Astrocyte (in vitro differentiated cells and primary cell): ENCODE measurements around the gene ZBTB38. TPM values are rescaled to one million over a fixed set of nuclear protein-coding genes. Genes with fewer than 3 reads are reported as not detected.

ENCODE experiments used
- DNase-seq: peaks from one replicate; pipeline ENCODE4 v3.0.0-alpha.2; 2010; ENCODE audit warnings: low read depth
- FAIRE-seq: peaks from 2 replicates; lab custom pipeline; 2011; peaks lifted over from hg19 to GRCh38; lab: Jason Lieb, UNC
- H2AFZ ChIP-seq: 2 replicates; pipeline ENCODE4 v1.6.0; 2012; ENCODE audit warnings: low read depth, low read length, inconsistent platforms
- H3K27ac ChIP-seq: 2 replicates; pipeline ENCODE4 v1.5.1; 2011; ENCODE audit warnings: low read depth, low read length, inconsistent platforms
- H3K27me3 ChIP-seq: 2 replicates; pipeline ENCODE4 v1.6.0; 2011; ENCODE audit warnings: low read length, inconsistent platforms; ENCODE audit not compliant: insufficient read depth
- H3K36me3 ChIP-seq: 2 replicates; pipeline ENCODE4 v1.5.1; 2011; ENCODE audit warnings: low read length, inconsistent platforms; ENCODE audit not compliant: insufficient read depth
- H3K4me1 ChIP-seq: 2 replicates; pipeline ENCODE4 v1.5.1; 2011; ENCODE audit warnings: low read length, inconsistent platforms; ENCODE audit not compliant: insufficient read depth
- H3K4me2 ChIP-seq: 2 replicates; pipeline ENCODE4 v1.6.0; 2012; ENCODE audit warnings: low read length, inconsistent platforms
- H3K4me3 ChIP-seq: 2 replicates; pipeline ENCODE4 v1.5.1; 2011; ENCODE audit warnings: low read depth, mild to moderate bottlenecking, low read length, inconsistent platforms; ENCODE audit not compliant: insufficient read depth
- H3K79me2 ChIP-seq: 2 replicates; pipeline ENCODE4 v1.6.0; 2012; ENCODE audit warnings: mild to moderate bottlenecking, low read length, inconsistent platforms; ENCODE audit not compliant: insufficient read depth
- H3K9ac ChIP-seq: 2 replicates; pipeline ENCODE4 v1.6.0; 2012; ENCODE audit warnings: mild to moderate bottlenecking, low read length, inconsistent platforms
- H3K9me3 ChIP-seq: 2 replicates; pipeline ENCODE4 v1.5.1; 2012; ENCODE audit warnings: low read depth, mild to moderate bottlenecking, low read length, inconsistent platforms; ENCODE audit not compliant: insufficient read depth
- H4K20me1 ChIP-seq: 2 replicates; pipeline ENCODE4 v1.6.0; 2012; ENCODE audit warnings: low read length, inconsistent platforms; ENCODE audit not compliant: insufficient read depth
- H3K27ac Mint-ChIP-seq: one replicate; pipeline ENCODE4 v1.8.0; 2021; ENCODE audit warnings: mild to moderate bottlenecking, mixed read lengths; ENCODE audit not compliant: unreplicated experiment
- H3K27me3 Mint-ChIP-seq: one replicate; pipeline ENCODE4 v1.8.0; 2021; ENCODE audit warnings: low read depth, mixed read lengths; ENCODE audit not compliant: unreplicated experiment
- H3K36me3 Mint-ChIP-seq: one replicate; pipeline ENCODE4 v1.8.0; 2021; ENCODE audit warnings: low read depth, mixed read lengths; ENCODE audit not compliant: unreplicated experiment
- H3K4me1 Mint-ChIP-seq: one replicate; pipeline ENCODE4 v1.8.0; 2021; ENCODE audit warnings: low read depth, mixed read lengths; ENCODE audit not compliant: unreplicated experiment
- H3K4me3 Mint-ChIP-seq: one replicate; pipeline ENCODE4 v1.8.0; 2021; ENCODE audit warnings: mild to moderate bottlenecking, moderate library complexity, mixed read lengths; ENCODE audit not compliant: unreplicated experiment
- H3K9me3 Mint-ChIP-seq: one replicate; pipeline ENCODE4 v1.8.0; 2021; ENCODE audit warnings: mild to moderate bottlenecking, mixed read lengths; ENCODE audit not compliant: unreplicated experiment
- EZH2 ChIP-seq: IDR thresholded peaks from 2 replicates; pipeline ENCODE4 v1.6.1; 2012; ENCODE audit warnings: mild to moderate bottlenecking, low read length, inconsistent platforms; ENCODE audit not compliant: insufficient read depth
- total RNA-seq: library from RNA; stranded (reverse); gene quantifications from 2 replicates; pipeline ENCODE4 v1.2.1, GENCODE V29; 2021
- TF ChIP-seq, protein P1 (sequence below): IDR thresholded peaks from 2 replicates; pipeline ENCODE4 v1.5.1; 2011; ENCODE audit warnings: low read depth, mild to moderate bottlenecking, inconsistent platforms, low read length, moderate library complexity; ENCODE audit not compliant: insufficient read depth

Gene ZBTB38
- total RNA-seq, 1 donor from 2014 or later = 57.6 TPM

DNA sequence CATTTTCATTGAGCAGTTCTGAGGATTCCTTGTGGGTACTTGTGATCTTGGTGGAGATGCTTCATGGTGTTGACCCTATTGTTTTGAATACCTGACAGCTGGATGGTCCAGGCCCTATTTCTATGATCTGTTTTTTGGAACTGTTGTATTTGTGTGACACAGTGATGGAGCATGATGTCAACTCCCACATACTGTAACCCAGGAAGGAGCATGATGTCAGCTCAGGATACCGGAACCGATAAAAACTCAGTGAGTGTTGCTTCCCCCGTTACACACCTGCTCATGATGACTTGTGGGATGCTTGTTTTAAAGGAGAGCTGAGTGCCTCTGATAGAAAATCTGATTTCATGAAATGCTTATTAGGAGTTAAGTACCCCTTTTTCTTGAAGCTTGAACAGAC, 45.1 kb downstream of the ZBTB38 start:
- Mint-ChIP-seq H3K36me3 (peaks cover 35% of the 10 kb centered on the region), H3K27me3 (no peaks in the 10 kb centered on the region), H3K4me1 (peaks cover 38% of the 10 kb centered on the region), H3K4me3 (no peak overlapping the region), H3K9me3 (no peaks in the 10 kb centered on the region), H3K27ac (no peak overlapping the region)
- no peaks in the 10 kb centered on the region for H3K27me3 ChIP-seq
- FAIRE-seq (no peak), DNase-seq (no peak)
- no peak overlapping the region for H3K4me3 ChIP-seq
- peak overlapping the region; percentile 81 for H3K9ac ChIP-seq
- H3K4me2 ChIP-seq = peak overlapping the region; percentile 72
- H4K20me1 ChIP-seq = no peaks in the 10 kb centered on the region
- peaks cover 46% of the 10 kb centered on the region for H3K36me3 ChIP-seq
- TF ChIP-seq, protein P1, sequence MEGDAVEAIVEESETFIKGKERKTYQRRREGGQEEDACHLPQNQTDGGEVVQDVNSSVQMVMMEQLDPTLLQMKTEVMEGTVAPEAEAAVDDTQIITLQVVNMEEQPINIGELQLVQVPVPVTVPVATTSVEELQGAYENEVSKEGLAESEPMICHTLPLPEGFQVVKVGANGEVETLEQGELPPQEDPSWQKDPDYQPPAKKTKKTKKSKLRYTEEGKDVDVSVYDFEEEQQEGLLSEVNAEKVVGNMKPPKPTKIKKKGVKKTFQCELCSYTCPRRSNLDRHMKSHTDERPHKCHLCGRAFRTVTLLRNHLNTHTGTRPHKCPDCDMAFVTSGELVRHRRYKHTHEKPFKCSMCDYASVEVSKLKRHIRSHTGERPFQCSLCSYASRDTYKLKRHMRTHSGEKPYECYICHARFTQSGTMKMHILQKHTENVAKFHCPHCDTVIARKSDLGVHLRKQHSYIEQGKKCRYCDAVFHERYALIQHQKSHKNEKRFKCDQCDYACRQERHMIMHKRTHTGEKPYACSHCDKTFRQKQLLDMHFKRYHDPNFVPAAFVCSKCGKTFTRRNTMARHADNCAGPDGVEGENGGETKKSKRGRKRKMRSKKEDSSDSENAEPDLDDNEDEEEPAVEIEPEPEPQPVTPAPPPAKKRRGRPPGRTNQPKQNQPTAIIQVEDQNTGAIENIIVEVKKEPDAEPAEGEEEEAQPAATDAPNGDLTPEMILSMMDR = no peak
- no peak for TF ChIP-seq EZH2
- H3K79me2 ChIP-seq = peaks cover 61% of the 10 kb centered on the region
- peak overlapping the region; percentile 89 for H3K27ac ChIP-seq
- no peak overlapping the region for H2AFZ ChIP-seq
- no peaks in the 10 kb centered on the region for H3K9me3 ChIP-seq
- H3K4me1 ChIP-seq = peaks cover 60% of the 10 kb centered on the region

DNA sequence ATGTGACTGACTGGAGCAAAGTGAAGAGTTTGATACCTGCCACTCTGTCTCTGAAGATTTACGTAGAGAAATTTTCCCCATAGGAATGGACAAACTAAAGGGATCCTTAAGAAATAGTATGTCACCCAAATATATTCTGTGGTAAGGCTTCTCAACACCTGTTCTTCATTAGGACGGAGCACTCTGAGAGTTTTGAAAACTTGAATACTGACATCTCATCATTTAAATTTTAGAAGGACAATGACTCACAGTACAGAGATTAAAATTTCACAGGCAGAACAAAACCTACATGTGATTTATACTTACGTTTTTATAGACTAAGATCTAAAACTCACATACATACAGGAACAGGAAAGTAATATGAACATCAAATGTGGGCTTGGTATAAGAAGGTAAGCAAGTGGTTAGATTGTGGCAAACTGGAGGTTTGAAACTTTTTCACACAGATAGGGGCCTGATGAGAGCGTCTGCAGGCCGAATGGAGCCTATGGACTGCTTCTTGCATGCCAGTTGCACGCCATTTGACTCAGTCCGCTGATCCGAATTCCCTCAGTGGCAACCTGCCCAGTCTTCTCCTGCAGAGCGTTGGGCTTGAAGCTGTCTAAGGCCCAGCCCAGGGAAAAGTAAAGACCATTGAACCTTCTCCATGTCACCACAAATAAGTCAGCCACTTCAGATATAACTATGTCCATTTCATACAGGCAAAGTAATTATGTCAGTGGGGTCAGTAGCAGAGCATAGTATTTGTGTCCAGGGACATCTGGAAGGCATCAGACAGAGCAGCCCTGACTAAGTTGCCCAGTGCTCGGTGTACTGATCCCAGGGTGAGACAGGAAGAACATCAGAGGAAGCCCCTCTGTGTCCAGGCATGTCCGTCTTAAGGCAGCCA, 45.7 kb downstream of the ZBTB38 start:
- DNase-seq (peak; percentile 79), FAIRE-seq (no peak)
- H3K9ac ChIP-seq = peak overlapping the region; percentile 81
- Mint-ChIP-seq H3K27ac (no peak overlapping the region), H3K36me3 (peaks cover 42% of the 10 kb centered on the region), H3K9me3 (no peaks in the 10 kb centered on the region), H3K4me1 (peaks cover 38% of the 10 kb centered on the region), H3K4me3 (no peak overlapping the region), H3K27me3 (no peaks in the 10 kb centered on the region)
- no peaks in the 10 kb centered on the region for H3K9me3 ChIP-seq
- H3K4me3 ChIP-seq = no peak overlapping the region
- TF ChIP-seq, protein P1 = no peak
- H3K27me3 ChIP-seq = no peaks in the 10 kb centered on the region
- H3K36me3 ChIP-seq = peaks cover 52% of the 10 kb centered on the region
- no peak overlapping the region for H2AFZ ChIP-seq
- H3K79me2 ChIP-seq = peaks cover 67% of the 10 kb centered on the region
- no peaks in the 10 kb centered on the region for H4K20me1 ChIP-seq
- peak overlapping the region; percentile 18 for H3K4me2 ChIP-seq
- peak overlapping the region; percentile 89 for H3K27ac ChIP-seq
- H3K4me1 ChIP-seq = peaks cover 60% of the 10 kb centered on the region
